GM19351 (cell line): Measurements from ENCODE around the gene ACTN4.
"Not testable (repeated sequence)": the region's sequence is repeated elsewhere in the genome, so short reads cannot be mapped to it uniquely, and the experiment has no call there.

Experiments
- ATAC-seq: cut with Tn5 transposase; IDR thresholded peaks from one replicate; pipeline ENCODE4 v1.9.1; 2021; ENCODE audit warnings: mild to moderate bottlenecking, moderate library complexity; ENCODE audit not compliant: unreplicated experiment

ACTN4 gene

DNA sequence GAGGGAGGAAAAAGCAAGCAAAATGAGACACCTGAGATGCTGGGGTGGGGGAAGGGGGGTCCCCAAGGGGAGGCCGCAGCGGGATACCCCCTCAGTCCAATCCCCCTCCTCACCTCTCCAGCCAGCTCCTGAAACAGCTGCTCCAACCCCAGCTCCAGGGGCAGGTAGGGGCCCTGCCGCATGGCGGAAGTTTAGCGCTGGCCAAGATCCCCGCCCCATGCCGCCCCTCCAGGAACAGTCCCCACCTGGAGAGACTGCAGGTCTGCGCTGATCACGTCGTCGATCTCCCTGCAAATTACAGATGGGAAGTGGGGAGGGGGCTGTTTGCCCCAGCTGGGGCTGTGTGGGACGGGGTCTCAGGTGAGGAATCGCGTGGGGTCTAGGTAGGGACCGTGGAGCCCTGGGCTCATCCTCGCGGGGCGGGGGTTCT, 87.8 kb downstream of the ACTN4 start:
- ATAC-seq: no peak

DNA sequence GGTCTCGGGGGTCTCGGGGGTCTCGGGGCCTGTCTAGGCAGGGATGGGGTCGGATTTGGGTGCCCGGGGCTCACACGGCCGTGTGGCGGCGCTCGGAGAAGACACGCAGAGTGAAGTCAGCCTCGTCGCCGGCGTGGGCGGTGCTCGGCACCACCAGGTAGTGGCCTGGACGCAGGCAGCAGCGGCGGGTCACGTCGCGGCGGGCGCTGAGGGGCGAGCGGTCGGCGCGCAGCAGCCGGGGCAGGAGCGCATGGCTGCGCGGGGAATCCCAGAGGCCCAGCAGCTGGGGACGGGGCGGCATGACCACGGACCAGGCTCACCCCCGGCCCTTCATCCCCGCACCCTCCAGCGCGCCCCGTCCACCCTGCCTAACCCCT, 88.6 kb downstream of the ACTN4 start:
- no peak for ATAC-seq

DNA sequence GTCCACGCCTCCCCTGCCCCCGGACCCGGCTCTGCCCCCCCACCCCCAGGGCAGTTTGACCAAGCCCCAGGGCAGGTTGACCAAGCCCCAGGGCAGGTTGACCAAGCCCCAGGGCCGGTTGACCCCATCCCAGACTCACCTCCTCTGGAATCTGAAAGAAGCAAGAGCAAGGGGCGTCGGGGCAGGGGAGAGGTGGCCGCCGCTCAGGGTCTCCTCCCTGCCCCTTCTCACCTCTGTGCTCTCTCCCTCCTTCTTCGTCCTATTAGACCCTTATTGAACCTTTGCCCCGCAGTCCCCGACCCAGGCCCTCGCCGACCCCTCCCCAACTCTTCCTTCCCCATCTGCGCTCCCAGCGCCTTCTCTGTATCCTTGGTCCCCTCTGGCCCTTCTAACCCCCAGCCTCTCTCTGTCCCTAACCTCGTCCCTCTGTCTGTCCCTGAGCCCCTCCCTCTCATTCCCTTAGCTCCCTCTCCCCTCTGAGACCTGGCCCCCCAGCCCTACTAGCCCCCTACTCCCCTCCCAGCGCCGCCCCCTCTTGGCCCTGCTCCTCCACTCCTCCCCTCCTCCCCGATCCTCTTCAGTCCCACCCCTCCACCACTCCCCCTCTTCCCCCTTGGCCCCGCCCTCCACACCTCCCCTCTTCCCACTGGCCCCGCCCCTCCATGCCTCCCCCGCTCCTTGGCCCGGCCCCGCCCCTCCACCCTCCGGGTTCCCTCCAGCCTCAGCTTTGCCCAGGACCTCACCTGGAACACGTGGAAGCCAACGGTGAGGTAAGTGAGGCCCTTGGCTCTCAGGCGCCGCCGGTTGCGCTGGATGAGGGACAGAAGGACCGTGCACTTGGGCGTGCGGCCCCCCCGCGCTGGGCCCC, 89.2 kb downstream of the ACTN4 start:
- ATAC-seq: no peak

DNA sequence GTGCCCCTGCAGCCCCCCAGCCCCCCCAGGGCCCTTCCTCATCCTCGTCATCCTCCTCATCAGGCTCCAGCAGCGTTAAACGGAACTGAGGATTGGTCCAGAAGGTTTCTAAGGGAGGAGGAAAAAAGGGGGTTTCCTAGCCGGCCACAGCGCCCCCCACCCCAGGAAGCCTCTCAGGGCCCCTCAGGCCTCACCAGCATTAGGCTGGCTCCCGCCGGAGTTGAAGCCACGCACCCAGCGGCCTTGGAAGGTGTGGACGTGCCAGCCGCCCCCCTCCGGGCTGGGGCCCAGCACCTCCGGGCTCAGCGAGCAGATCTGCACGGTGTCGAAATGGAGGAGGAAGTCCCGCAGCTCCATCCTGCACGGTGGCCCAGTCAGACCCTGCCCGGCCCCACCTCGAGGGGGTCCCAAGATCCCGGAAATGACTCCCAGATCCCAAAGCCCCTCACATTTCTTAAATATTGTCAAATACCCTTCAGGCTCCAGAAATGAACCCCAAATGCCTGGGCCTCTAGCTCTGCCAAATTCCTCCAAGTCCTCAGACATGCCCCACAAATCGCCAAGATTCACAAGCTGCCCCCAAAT, 89.9 kb downstream of the ACTN4 start:
- ATAC-seq: no peak

DNA sequence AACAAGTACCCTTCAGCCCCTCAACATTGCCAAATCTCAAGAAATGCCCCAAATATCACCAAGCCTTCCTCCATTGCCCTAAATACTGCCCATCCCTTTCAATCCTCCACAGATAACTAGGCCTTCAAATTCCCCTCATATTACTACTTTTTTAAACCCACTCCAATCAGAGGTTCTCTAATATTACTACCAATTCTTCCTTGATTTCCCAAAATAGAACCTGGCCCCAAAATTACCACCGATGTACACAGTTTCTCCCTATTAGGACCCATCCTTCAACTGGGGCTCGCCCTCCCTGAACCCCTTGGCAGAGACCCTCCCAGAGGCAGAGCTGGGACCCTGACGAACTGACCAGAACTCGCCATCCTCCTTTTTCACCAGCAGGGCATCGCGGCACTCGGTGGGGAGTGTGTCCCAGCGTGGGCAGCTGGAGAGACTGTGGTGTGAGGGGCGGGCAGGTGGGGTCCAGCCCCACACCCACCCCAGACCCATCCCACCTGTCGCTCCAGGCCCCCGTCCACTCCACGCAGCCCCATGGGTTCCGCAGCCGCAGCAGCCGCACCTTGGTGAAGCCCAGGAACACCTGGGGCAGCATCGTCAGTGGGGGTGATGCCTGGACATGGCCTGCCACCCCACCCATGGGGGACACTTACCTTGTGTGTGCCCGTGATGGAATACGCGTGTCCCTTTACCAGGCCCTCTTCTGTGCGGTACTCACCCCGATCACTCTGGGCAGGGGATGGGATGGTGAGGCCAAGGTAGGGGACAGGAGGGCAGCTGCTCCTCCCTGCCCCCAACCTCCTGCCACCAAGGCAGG, 90.7 kb downstream of the ACTN4 start:
- ATAC-seq: no peak

DNA sequence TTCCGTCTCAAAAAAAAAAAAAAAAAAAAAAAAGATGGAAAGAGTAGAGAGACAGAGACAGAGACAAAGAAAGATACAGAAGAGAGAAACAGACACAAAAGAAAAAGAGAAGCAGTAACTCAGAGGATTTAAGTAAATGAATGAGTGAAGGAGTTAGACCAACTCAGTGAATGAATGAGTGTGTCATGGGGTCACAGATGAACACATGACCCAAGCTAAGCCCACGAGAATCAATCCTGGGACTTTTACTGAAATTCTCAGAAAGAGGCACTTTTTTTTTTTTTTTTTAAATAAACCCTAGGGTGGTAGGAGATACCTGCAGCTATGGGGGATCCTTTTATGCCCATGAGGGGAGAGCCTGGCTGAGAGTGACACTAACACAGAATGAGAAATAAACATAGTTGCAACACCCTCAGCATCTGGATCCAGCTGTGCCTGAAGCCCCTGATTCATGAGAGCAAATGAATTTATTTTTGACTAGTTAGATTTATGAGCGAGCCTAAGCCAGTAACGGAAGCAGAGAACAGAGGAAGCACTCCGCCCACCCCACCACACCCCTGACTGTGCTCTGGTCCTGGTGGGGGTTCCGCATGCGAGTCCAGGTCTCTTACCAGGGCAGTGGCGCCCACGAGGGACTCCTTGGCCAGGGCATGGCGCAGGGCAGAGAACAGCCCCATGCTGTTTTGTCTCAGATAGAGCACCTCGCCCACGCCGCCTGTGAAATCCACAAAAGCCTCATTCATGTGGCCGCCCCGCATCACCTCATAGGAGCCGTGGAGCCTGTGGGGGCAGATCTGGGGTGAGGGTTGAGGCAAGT, 92.2 kb downstream of the ACTN4 start:
- no peak for ATAC-seq

DNA sequence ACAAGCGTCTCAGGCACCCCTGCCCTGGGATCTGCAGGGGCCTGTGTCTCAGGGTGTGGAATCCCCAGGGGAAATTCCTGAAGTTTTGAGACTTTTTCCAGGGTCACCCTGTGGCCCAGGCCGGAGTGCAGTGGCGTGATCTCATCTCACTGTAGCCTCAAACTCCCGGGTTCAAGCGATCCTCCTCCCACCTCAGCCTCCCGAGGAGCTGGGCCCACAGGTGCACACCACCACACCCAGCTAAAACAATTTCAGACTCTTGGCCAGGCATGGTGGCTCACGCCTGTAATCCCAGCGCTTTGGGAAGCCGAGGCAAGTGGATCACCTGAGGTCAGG, 92.8 kb downstream of the ACTN4 start:
- ATAC-seq: no peak

DNA sequence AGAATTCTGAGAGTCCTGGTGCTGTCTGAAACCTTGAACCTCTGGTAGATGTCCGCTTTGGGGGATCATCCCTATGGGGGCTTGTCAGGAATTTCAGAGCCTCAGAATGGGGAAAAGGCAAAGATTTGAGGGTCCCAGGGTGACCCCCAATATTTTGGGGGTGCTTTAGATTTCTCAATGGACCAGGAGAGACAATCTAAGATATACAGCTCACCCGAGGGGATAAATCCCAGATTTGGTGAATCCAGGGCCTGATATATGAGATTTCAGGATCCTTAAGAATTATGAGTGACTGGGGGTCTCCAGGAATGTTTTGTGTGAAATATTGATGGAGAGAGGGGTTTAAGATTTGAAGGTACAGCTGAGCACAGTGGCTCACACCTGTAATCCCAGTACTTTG, 93.5 kb downstream of the ACTN4 start:
- no peak for ATAC-seq

DNA sequence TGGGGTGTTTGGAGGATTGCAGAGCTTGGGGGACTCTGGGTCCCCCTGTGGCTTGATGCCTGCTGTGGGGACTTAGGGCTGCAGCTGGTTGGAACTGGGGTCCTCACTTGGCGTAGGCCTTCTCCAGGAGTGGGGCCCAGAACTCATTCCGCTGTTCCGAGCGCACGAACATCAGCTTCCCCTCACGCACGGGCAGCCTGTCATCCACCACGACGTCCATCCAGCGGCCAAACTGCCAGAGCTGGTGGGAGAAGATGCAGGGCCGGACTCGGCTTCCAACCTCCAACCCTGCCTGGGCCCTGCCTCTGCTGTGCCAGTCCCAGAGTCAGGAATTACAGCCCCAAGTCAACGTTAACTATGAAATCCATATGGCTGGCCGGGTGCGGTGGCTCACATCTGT, 94.2 kb downstream of the ACTN4 start:
- ATAC-seq: no peak

DNA sequence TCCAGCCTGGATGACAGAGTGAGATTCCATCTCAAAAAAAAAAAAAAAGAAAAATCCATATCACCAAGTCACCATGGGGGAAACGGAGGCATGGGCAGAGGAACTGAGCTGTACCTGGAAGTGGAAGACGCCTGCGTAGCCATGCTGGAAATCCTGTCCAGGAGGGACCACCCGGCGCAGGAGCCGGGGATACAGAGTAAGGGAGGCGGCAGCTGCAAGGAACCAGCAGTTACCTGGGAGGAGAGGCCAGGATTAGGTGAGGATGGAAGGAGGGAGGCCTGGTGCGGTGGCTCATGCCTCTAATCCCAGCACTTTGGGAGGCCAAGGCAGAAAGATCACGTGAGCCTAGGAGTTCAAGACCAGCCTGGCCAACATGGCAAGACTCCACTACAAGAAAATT, 94.8 kb downstream of the ACTN4 start:
- no peak for ATAC-seq

DNA sequence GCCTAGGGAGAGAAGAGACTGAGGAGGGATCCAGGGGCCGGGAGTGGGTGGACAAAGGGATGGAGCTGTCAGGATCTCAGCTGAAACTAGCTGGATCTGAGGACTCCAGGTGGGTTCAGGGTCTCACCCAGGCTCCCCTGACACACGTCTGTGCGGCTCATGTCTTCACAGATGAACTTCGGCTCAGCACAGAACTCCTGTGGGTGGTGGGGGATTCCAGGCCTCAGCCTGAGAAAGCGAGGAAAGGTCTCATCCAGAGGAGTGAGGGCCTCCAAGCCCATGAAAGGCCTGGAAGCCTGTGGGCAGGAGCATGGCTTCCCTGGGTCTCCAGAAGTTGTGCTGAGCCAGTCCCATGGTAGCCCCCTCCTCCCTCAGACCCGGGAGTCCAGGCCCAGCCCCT, 95.5 kb downstream of the ACTN4 start:
- ATAC-seq: no peak

DNA sequence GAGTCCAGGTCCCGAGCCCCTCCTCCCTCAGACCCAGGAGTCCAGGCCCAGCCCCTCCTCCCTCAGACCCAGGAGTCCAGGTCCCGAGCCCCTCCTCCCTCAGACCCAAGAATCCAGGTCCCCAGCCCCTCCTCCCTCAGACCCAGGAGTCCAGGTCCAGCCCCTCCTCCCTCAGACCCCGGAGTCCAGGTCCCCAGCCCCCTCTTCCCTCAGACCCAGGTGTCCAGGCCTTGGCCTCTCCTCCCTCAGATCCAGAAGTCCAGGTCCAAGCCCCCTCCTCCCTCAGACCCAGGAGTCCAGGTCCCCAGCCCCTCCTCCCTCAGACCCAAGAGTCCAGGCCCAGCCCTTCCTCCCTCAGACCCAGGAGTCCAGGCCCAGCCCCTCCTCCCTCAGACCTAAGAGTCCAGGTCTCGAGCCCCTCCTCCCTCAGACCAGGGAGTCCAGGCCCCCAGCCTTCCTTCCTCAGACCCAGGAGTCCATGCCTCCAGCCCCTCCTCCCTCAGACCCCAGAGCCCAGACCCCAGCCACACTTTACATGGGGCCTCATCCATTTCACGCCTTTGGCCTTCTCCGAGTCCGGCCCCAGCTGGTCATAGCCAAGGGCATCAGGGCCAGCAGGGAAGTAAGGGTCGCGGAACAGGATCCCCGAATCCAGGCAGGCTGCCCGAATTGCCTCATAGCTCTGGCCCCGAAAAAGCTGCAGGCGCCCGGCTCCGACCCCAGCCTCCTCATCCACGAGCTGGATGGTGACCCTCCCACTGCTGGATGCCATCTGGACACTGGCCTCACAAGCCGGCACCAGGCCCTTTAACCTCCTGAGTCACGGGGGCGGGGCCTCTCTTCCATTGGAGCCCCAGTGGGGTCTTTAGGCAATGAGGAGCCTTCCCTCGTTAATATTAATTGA, 96.2 kb downstream of the ACTN4 start:
- no peak for ATAC-seq

DNA sequence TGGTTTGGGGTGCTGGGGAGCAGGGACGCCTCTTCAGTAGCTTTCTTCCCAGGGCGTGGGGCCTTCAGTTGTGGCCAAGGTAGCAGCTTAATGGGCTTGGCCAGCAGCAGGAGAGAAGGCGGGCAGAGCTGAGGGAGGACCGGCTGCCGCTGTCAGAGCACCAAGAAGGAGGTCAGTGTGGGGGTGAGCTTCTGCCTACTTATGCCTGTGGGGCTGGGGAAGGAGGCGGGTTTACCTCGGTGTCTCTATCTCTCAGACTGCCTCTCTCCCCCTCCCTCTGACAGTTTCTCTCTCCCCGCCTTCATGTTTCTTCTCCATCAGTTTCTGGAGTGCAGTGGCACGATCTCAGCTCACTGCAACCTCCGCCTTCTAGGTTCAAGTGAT, 96.8 kb downstream of the ACTN4 start, which contains the start of gene CAPN12:
TSS of gene CAPN12 (minus strand) at position 177 of the 384 bp plus-strand sequence. CDS start 309 bp downstream, outside the sequence.
- ATAC-seq: no peak

DNA sequence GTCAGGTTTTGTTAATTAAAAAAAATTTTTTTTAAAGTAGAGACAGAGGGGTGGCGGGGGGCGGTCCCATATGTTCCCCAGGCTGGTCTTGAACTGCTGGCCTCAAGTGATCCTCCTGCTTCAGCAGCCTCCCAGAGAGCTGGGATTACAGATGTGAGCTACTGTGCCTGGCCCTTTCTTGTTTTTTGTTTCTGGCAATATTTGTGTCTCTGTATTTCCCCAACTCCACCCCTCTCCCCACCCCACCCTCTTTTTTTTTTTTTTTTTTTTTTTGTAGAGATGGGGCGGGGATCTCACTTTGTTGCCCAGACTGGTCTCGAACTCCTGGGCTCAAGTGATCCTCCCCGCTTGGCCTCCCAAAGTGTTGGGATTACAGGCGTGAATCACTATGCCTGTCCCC, 97.4 kb downstream of the ACTN4 start:
- no peak for ATAC-seq

DNA sequence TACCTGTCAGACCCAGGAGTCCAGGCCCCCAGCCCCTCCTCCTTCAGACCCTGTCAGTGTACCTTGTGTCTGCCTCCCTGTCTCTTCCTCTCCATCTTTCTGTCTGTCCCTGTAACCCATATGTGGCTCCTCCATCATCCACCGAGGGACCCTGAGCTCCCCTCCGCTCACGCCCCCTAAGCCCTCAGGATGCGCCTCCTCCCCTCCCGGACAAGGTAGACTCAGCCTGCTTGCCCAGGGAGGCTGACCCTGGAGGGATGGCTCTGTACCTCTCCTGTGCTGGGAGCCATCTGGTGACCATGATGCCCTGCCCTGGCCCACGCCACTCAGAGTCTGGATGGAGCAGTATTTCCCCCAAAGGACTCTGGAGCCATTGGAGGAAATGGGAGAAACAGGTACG, 97.9 kb downstream of the ACTN4 start:
- no peak for ATAC-seq

DNA sequence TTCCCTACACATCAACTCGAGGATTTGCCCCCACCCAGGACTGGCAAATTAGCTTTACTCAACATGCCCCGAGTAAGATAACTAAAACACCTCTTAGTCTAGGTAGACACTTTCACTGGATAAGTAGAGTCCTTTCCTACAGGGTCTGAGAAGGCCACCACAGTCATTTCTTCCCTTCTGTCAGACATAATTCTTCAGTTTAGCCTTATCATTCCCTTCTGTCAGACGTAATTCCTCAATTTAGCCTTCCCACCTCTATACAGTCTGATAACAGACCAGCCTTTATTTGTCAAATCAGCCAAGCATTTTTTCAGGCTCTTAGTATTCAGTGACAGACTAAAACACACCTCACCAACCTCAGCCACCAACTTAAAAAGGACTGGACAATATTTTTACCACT, 106.3 kb downstream of the ACTN4 start:
- not testable (repeated sequence) for ATAC-seq

DNA sequence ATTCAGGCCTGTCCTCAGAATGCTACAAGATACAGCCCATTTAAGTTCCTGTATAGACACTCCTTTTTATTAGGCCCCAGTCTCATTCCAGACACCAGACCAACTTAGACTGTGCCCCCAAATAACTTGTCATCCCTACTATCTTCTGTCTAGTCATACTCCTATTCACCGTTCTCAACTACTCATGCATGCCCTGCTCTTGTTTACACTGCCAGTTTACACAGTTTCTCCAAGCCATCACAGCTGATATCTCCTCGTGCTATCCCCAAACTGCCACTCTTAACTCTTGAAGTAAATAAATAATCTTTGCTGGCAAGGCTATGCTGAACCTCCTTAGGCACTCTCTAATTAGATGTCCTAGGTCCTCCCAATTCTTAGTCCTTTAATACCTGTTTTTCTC, 106.7 kb downstream of the ACTN4 start:
- ATAC-seq: not testable (repeated sequence)

DNA sequence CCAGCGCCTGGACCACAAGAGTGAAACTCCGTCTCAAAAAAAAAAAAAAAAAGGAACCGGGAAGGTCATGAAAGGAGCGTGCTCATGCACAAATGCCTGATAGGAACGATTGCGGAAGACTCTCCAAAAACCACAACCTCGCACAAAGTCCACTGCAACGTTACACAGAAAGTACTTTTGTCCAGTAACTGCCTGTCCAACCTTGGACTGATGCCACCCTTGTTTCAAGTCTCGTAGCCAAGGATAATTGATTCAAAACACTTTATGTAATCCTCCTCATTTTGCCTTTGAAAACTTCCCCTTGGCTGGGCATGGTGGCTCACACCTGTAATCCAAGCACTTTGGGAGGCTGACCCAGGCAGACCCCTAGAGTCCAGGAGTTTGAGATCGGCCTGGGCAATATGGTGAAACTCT, 112.1 kb downstream of the ACTN4 start:
- no peak for ATAC-seq

DNA sequence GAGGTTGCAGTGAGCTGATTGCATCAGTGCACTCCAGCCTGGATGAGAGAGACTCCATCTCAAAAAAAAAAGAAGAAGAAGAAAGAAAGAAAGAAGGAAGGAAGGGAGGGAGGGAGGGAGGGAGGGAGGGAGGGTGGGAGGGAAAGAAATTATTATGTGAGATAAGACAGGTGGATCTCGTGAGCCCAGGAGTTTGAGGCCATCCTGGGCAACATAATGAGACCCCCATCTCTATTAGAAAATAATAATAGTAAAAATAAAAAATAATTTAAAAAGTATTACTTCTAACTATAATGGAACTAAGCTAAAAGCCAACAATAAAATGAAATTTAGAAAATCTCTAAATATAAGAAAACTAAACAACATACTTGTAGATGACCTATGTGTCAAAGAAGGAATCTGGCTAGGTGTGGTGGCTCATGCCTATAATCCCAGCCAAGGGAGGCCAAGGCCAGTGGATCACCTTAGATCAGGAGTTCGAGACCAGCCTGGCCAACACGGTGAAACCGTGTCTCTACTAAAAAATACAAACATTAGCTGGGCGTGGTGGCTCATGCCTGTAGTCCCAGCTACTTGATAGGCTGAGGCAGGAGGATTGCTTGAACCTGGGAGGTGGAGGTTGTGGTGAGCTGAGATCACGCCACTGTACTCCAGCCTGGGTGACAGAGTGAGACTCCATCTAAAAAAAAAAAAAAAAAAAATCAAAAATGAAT, 113.5 kb downstream of the ACTN4 start:
- not testable (repeated sequence) for ATAC-seq
